Measurements from ENCODE around the gene FBLN1.
"Not testable (repeated sequence)": the region's sequence is repeated elsewhere in the genome, so short reads cannot be mapped to it uniquely, and the experiment has no call there.

FBLN1 gene

GRCh38 chr22:45529105-45529504 is 26.4 kb downstream of the FBLN1 start:
- DNase-seq, result no peak

GRCh38 chr22:45529971-45530575 is 27.4 kb downstream of the FBLN1 start:
- no peak for DNase-seq

GRCh38 chr22:45531441-45532234 is 29.0 kb downstream of the FBLN1 start:
- DNase-seq, result no peak

- no peak for DNase-seq
Measured at GRCh38 chr22:45532235-45532631, 29.6 kb downstream of the FBLN1 start.

GRCh38 chr22:45533703-45534102 is 31.0 kb downstream of the FBLN1 start:
- DNase-seq, result no peak

GRCh38 chr22:45534339-45535192 is 31.9 kb downstream of the FBLN1 start:
- no peak for DNase-seq

- DNase-seq, result no peak
Measured at GRCh38 chr22:45535290-45535689, 32.6 kb downstream of the FBLN1 start.

GRCh38 chr22:45535835-45536234 is 33.2 kb downstream of the FBLN1 start:
- not testable (repeated sequence) for DNase-seq

GRCh38 chr22:45537734-45538181 is 35.1 kb downstream of the FBLN1 start:
- no peak for DNase-seq

GRCh38 chr22:45538281-45538680 is 35.6 kb downstream of the FBLN1 start:
- DNase-seq, result no peak

- DNase-seq, result no peak
Measured at GRCh38 chr22:45540122-45540521, 37.4 kb downstream of the FBLN1 start.

GRCh38 chr22:45541382-45541979 is 38.8 kb downstream of the FBLN1 start:
- no peak for DNase-seq

GRCh38 chr22:45542001-45542520 is 39.4 kb downstream of the FBLN1 start:
- DNase-seq, result no peak

- not testable (repeated sequence) for DNase-seq
Measured at GRCh38 chr22:45542736-45543135, 40.1 kb downstream of the FBLN1 start.

- DNase-seq, result no peak
Measured at GRCh38 chr22:45543243-45543642, 40.6 kb downstream of the FBLN1 start.

- DNase-seq, result no peak
Measured at GRCh38 chr22:45544588-45545170, 42.0 kb downstream of the FBLN1 start.

- DNase-seq, result no peak
Measured at GRCh38 chr22:45546333-45547015, 43.8 kb downstream of the FBLN1 start.

GRCh38 chr22:45547016-45547345 is 44.3 kb downstream of the FBLN1 start:
- DNase-seq, result no peak

GRCh38 chr22:45547731-45548130 is 45.0 kb downstream of the FBLN1 start:
- no peak for DNase-seq

- no peak for DNase-seq
Measured at GRCh38 chr22:45548247-45548840, 45.7 kb downstream of the FBLN1 start.

- no peak for DNase-seq
Measured at GRCh38 chr22:45548991-45549761, 46.5 kb downstream of the FBLN1 start.
